ENCODE measurements around the gene KIF21B.
A peak's percentile ranks its signal among the peaks of the same experiment; 100 is the strongest.

The KIF21B gene, protein sequence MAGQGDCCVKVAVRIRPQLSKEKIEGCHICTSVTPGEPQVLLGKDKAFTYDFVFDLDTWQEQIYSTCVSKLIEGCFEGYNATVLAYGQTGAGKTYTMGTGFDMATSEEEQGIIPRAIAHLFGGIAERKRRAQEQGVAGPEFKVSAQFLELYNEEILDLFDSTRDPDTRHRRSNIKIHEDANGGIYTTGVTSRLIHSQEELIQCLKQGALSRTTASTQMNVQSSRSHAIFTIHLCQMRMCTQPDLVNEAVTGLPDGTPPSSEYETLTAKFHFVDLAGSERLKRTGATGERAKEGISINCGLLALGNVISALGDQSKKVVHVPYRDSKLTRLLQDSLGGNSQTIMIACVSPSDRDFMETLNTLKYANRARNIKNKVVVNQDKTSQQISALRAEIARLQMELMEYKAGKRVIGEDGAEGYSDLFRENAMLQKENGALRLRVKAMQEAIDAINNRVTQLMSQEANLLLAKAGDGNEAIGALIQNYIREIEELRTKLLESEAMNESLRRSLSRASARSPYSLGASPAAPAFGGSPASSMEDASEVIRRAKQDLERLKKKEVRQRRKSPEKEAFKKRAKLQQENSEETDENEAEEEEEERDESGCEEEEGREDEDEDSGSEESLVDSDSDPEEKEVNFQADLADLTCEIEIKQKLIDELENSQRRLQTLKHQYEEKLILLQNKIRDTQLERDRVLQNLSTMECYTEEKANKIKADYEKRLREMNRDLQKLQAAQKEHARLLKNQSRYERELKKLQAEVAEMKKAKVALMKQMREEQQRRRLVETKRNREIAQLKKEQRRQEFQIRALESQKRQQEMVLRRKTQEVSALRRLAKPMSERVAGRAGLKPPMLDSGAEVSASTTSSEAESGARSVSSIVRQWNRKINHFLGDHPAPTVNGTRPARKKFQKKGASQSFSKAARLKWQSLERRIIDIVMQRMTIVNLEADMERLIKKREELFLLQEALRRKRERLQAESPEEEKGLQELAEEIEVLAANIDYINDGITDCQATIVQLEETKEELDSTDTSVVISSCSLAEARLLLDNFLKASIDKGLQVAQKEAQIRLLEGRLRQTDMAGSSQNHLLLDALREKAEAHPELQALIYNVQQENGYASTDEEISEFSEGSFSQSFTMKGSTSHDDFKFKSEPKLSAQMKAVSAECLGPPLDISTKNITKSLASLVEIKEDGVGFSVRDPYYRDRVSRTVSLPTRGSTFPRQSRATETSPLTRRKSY (N-terminal part only)

GRCh38 chr1:201023517-201023902, at the start of gene KIF21B:
TSS of gene KIF21B (minus strand) at chr1:201023714. CDS start at chr1:201023383, 331 bp downstream.
- DNase-seq (ENCODE audit: low read depth in 2 of 2) = peak; percentile 85 to 86

DNA sequence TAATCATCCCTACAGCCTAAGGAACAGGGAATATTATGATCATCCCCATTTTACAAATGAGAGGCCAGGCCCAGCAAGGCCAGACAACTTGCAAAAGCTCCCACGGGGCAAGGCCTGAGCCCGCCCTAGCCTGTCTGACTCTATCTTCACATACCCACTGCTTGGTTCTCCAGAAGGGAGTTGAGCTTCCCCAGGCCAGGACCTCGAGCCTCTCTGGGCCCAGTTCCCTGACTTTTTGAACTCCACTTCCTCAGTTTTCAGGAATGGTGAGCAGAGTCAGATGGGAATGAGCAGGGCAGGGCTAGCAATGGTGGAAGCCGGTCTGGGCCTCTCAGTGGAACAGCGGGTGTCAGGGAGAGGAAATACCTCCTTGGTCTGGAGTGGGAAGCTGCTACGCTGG, 49.4 kb upstream of the KIF21B start:
- DNase-seq (ENCODE audit: low read depth in 2 of 2) = no peak

DNA sequence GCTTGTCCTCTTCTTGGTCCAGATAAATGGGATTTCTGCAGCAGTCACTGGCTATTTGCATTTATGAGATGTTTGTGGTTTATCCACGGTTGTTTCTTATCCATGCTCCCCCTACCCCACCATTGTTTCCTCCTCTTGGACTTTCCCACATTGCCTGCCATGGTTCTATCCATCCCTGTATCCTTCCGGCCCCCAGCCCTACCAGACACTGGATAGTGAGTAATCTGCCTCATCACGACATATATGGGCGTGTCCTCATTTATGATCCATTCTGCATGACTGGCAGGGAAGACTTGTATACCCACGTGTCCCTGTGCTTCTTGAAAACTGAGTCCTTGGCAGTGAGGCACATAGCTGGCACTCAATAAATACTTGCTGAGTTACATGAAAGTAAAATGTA, 48.6 kb upstream of the KIF21B start:
- DNase-seq (ENCODE audit: low read depth in 2 of 2) = no peak

GRCh38 chr1:201069636-201070035, 46.1 kb upstream of the KIF21B start:
- DNase-seq (ENCODE audit: low read depth in 2 of 2) = no peak

GRCh38 chr1:201068976-201069375, 45.5 kb upstream of the KIF21B start:
- no peak for DNase-seq (ENCODE audit: low read depth in 2 of 2)

DNA sequence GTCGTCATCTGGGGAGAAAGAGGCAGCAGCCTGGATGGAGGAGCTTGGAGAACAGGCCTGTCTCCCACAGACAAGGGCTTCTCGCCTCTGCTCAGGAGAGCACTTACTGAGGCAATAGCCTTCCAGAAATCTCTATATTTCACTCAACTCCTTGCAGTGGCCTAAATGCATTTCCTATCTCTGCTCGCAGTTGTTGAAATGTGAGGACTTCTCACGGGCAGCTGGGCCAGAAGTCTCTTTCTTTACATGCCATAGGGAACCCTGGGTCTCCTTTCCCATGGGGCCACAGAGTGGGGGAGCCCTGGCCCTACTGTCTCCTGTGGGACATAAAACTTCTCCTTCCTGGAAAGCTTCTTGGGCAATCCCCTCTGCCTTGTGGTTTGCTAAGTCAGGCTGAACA, 43.5 kb upstream of the KIF21B start:
- DNase-seq (ENCODE audit: low read depth in 2 of 2) = no peak

DNA sequence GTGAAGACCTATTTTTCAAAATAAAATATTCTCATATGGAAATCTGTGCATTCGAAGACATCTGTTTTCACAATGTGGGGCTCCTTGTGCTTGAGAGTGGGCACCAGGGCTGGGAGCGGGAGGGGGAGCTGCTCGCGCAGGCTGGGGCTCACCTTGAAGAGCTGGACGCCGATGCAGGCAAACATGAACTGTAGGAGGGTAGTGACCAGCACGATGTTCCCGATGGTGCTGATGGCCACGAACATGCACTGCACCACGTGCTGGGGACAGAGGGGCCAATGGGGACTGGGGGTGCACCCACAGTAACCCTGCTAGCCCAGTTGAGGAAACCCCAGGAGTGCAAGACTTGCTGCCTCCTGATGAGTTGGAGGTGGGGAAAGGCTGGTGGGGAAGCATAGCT, 42.2 kb upstream of the KIF21B start:
- DNase-seq (ENCODE audit: low read depth in 2 of 2) = no peak

DNA sequence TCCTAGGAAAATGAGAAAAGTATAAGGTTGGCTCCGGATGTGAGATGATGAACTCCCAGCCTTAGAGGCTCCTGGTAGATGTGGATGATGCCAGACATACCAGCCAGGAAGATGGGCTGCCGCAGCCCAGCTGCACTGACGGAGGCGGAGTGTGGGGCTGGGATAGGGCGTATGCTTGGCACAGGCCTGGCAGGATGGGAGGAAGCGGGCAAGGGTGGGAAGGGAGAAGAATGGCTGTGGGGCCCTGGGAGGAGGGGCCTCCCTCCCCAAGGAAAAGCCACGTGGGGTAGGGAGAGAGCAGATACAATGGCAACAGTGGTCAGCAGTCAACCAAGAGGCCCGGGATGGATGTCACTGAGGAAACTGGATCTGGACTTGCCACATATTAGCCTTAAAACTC, 41.3 kb upstream of the KIF21B start:
- no peak for DNase-seq (ENCODE audit: low read depth in 2 of 2)

DNA sequence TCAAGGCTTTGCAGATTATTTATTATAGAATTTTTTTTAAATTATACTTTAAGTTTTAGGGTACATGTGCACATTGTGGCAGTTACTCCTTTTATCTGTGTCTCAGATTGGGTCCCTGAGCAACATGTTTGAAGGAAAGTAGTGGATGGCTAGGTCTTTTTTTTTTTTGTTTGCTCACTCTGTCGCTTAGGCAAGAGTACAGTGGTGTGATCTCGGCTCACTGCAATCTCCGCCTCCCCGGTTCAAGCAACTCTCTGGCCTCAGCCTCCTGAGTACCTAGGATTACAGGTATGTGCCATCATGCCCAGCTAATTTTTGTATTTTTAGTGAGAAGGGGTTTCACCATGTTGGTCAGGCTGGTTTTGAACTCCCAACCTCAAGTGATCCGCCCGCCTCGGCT, 39.6 kb upstream of the KIF21B start:
- no peak for DNase-seq (ENCODE audit: low read depth in 2 of 2)

GRCh38 chr1:201062511-201063091, 39.1 kb upstream of the KIF21B start:
- DNase-seq (ENCODE audit: low read depth in 2 of 2) = no peak

GRCh38 chr1:201061886-201062285, 38.4 kb upstream of the KIF21B start:
- no peak for DNase-seq (ENCODE audit: low read depth in 2 of 2)

DNA sequence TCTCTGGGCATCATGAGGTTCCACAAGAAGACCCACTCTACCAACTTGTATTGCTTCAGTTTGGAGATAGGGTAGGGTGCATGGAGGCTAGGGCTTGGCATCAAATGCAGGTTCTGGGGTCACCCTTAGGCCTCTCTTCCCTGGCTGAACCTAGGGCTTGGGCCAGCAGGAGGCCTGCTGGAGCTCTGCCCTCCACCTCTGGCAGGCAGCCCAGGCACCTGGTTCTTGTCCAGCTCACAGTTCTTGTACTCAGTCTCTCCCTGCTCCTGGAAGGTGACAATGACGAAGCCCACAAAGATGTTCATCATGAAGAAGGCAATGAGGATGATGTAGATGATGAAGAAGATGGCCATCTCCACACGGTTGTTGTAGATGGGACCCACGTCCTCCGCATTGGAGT, 37.5 kb upstream of the KIF21B start:
- no peak for DNase-seq (ENCODE audit: low read depth in 2 of 2)

- no peak for DNase-seq (ENCODE audit: low read depth in 2 of 2)
These were observed 37.1 kb upstream of the KIF21B start for GRCh38 chr1:201060586-201060985.

- no peak for DNase-seq (ENCODE audit: low read depth in 2 of 2)
These were observed 36.5 kb upstream of the KIF21B start for GRCh38 chr1:201059871-201060555.

GRCh38 chr1:201059401-201059800, 35.9 kb upstream of the KIF21B start:
- no peak for DNase-seq (ENCODE audit: low read depth in 2 of 2)

GRCh38 chr1:201054091-201054543, 30.6 kb upstream of the KIF21B start:
- no peak for DNase-seq (ENCODE audit: low read depth in 2 of 2)

DNA sequence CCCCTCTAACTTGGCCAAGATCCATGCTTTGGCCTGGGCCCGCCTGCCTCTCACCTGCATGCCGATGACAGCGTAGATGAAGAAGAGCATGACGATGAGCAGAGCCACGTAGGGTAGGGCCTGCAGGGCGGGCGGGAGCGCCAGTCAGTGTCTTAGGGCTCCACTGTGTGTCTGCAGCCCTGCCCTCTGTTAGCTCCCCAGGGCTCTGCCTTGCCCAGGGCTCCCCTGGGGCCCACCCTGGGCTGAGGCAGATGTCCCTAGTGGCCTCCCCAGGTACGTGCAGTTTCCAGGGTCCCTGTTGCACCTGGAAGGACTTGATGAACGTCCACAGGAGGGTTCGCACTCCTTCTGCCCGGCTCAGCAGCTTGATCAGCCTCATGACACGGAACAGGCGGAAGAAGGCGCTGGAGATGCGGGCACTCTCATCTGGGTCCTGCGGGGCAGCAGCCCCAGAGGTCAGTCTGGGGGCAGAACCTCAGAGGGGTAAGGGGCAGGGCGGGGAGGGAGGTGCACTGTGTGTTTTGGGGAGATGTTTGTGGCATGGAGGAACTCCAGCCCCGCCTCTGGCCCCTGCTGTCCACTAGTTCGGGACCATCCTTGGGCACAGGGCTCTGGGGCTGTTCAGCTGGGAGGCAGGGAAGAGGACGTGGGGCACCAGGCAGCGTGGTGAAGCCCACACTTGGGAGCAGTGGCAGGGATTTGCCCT, 29.8 kb upstream of the KIF21B start:
- DNase-seq (ENCODE audit: low read depth in 2 of 2) = no peak

DNA sequence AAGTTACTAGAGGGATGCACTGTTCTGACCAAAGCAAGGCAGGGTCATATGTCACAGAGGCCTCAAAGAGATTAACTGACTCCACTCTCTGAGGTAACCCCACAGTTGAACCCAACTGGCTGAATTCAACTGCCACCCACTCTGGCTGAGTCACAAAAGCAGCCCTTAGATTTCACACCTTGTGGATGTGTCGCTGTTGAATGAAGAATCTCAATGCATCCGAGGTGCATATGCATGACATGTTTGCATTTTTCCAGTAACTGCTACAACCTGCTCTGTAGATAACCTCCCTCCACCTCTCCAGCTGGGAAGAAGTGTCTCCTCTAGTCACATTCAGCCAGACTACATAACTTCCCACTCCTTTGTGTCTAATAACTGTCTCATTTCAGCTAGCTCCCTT, 27.9 kb upstream of the KIF21B start:
- DNase-seq (ENCODE audit: low read depth in 2 of 2) = no peak

- DNase-seq (ENCODE audit: low read depth in 2 of 2) = no peak
These were observed 27.2 kb upstream of the KIF21B start for GRCh38 chr1:201050515-201051277.
